CD4-positive, alpha-beta T cell treated with Interleukin-2 at 100 ng/mL for 4 hours (primary cell): ENCODE measurements around the gene STX7.

ENCODE experiments used
- DNase-seq: peaks from one replicate; pipeline ENCODE4 v3.0.0-alpha.2; 2020; ENCODE audit warnings: low spot score

Gene STX7

GRCh38 chr6:132506869-132507808 is 5.8 kb downstream of the STX7 start:
- no peak for DNase-seq

DNA sequence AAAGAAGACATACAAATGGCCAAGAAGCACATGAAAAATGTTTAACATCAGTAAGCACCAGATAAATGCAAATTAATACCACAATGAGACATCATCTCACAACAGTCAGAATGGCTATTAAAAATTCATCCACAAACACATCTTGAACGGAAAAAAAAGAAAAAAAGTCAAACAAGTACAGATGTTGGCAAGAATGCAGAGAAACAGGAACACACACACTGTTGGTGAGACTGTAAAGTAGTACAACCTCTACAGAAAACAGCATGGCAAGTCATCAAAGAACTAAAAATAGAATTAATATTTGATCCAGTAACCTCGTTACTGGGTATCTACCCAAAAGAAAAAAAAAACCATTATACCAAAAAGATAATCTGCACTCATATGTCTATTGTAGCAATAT is 6.5 kb downstream of the STX7 start:
- no peak for DNase-seq

GRCh38 chr6:132505158-132505557 is 7.8 kb downstream of the STX7 start:
- no peak for DNase-seq

GRCh38 chr6:132504757-132505156 is 8.2 kb downstream of the STX7 start:
- no peak for DNase-seq

DNA sequence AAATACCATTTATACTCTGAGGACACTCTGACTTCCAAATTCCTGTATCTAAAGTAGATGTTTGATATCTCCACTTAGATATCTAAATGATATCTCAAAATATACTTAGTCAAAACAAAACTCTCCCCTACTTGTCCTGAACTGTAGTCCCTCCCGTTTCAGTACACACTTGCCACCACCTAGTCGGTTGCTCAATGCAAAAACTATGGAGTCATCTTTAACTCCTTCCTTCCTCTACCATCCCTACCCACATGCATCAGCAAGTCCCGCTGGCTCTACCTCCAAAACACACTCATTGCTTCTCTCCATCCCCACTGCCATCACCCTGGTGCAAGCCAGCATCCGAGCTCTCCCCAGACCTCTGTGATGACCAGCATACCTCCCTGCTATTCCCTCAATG is 13.2 kb downstream of the STX7 start:
- DNase-seq: no peak

DNA sequence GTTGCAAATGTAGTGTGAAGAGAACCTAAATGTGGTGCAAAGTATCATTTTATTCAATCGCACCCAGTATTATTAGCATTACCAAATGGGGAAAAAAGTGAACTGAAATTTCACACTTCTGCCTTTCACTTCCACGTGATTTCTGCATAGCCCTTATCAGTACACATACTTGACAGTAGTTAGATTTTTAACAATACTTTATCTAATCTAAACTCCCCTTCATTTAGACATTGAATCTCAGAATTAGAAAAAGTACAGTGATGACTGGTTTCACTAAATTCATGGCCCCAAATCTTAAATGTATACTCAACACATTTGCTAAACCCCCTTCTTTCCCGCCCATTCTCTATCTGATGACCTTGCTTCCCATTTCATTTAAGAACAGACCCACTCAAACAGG is 14.3 kb downstream of the STX7 start:
- DNase-seq: no peak

DNA sequence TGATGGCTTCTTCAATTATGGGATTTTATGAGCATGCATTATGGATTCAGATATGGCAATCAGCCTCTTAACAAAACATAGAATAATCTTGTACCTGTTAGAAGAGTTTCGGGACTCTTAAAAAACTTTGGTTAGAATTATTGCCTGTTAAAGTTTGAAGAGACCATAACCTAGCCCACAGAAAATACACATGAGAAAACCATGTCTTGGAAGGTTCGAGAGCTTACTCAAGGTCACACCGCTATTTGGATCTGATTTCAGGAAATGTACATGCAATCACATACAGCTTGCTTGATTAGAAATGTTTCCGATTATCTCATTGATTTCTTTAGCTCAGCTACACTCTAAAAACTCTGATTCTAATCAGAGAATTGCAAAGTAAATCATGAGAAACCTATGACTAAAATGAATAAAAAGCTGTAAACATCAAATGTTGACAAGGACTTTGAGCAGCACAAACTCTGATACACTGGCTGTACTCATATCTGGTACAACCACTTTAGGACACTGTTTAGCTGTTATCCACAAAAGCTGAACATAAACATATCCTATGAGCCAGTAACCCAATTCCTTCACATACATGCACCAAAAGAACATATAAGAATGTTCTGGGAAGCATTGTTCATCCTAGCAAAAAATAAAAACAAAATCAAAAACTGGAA is 16.3 kb downstream of the STX7 start:
- DNase-seq: no peak

DNA sequence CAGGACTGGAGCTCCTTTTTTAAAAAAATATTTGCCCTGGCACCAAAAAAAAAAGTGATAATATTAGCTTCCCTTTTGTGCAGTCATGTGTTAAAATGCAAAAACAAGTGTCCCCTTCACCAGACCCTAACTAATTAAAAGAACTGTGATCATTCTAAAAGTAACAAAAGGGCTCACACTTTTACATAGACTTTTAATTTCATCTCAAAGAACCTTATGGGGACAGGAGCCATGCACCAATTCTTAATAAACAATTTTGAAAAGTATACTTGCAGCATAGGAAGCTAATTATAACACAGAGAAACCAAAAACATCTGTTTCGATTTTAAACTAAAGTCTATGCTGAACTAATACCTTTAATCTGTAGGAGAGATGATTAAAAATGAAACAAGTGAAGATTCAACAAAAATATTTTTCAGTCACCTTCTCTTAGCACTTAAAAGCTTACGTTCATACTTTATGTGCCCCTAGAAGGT is 17.3 kb downstream of the STX7 start:
- no peak for DNase-seq

DNA sequence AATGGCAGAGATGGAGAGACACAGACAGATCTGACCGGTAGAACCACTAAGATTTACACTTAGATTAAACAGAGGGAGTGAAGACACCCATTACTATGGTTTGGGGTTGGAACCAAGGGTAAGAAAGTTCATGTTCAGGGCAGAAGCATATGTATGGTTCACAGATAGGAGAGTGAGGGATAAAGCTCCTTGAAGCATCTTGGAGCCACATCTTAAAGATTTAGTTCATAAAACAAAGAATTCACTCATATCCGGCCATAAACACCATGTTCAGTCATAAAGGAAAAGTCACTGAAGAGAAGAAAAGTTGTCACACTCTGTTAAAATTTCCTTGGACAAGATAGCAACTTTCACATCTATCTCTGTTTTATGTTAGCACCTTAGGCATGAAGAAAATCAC is 18.0 kb downstream of the STX7 start:
- DNase-seq: no peak

- no peak for DNase-seq
These were observed 21.0 kb downstream of the STX7 start for GRCh38 chr6:132491881-132492280.

- DNase-seq: no peak
These were observed 21.6 kb downstream of the STX7 start for GRCh38 chr6:132491303-132491702.

GRCh38 chr6:132490478-132491204 is 22.3 kb downstream of the STX7 start:
- no peak for DNase-seq

- no peak for DNase-seq
These were observed 22.9 kb downstream of the STX7 start for GRCh38 chr6:132490024-132490423.

DNA sequence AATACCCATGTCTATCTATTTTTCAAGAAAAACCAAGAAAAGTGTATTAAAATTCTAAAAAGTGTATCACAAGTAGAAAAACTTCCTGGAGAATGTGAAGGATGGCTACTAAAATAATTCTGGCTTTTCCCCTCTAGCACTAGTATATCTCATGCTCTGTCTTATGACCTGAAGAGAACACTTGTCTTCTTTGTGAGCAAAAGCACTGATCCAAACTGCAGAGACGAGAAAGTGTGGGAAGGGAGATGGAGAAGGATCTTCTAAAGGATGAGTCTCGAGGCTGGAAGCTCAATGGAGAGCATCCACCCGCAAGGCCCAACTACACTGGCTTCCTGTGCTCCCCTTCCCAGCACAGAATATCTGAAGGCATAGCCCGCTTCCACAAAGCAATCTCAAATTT is 23.5 kb downstream of the STX7 start:
- no peak for DNase-seq

GRCh38 chr6:132487762-132488161 is 25.2 kb downstream of the STX7 start:
- no peak for DNase-seq

DNA sequence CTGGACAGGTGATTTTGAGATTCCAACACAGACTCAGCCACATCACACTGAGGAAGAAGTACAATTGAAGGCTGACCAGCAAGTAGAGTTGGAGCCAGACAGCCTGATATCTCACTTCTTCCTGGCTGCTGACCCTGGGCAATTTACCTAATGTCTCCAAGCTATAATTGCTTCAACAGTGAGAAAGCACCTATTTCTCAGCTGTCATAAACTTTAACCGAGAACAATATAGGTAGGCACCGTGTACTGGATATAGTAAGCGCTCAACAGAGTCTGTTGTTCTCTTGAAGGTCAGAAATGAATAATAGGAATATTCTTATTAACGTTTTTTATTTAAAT is 28.3 kb downstream of the STX7 start:
- no peak for DNase-seq

DNA sequence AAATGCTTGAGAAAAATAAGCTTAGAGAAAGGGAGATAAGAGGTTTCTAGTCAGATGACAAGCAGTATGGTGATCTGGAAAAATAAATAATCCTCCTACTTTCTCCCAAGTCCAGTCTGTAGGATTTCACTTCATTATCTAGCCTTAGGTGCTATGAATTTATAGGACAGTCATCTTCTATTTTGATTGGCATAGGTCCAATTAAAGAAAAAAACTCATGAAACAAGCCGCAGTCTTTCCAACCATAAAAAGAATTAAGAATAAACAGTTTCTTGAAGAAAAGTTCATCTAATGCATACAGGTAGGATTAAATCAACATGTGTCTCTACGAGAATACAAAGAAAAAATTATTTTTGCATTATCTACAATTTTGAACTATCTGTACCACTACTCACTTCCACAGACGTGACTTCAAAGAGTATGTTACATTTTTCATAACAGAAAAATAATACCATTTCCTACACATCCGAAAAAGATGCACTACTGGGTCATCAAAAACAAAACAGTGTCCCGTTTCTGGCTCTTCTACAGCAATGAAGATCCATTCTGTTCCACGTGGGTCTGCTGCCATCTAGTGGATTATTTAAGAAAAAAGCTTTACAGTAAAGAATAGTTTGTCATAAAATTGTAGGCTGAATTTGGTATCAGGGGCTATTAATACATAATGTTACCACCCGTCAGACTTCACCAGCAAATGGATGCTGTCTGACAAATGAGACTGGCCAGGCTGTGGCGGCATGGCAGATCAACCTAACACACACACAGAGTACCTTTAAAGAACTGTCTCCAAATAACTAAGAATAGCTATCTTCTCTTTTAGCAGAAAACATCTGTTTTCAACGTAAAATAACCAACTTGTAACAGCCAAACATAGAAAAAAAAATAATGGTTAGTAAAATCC is 28.9 kb downstream of the STX7 start:
- peak; percentile 72 for DNase-seq

DNA sequence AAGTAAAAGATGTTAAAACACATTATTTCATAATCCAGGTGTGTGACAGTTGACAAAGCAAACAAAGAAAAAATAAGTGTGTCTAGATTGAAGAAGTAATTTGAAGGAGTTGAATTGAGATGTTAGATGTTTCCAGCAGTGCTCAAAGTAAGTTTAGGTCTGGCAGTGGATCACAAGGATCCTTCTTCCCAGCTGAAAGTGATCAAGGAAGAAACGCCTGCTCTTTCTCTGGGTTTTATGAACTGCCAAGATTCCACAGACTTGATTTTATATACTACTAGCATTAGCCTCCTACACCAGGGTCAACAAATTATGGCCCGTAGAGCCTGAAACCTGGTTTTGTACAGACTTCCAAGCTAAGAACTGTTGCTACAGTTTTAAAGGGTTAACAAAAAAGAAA is 30.3 kb downstream of the STX7 start:
- DNase-seq: no peak

GRCh38 chr6:132481189-132481588 is 31.7 kb downstream of the STX7 start:
- no peak for DNase-seq

DNA sequence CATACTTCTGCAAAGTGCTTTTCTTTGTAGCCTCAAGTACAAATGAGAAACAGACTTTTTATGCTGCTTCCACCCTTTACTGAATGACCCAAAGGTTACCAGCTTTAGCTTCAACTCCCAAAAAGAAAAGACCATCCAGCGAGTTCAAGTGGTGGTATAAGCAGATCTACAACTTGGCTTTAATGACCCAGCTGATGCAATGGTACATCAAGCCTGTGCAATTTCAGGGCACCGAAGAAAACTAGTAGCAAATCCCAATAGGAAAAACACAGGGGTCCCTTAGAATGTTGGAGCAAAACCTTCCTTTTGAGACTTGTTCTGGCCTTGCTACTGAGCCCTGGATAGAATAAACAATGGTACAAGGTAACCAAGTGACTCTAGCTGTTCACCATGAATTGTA is 33.8 kb downstream of the STX7 start:
- no peak for DNase-seq

DNA sequence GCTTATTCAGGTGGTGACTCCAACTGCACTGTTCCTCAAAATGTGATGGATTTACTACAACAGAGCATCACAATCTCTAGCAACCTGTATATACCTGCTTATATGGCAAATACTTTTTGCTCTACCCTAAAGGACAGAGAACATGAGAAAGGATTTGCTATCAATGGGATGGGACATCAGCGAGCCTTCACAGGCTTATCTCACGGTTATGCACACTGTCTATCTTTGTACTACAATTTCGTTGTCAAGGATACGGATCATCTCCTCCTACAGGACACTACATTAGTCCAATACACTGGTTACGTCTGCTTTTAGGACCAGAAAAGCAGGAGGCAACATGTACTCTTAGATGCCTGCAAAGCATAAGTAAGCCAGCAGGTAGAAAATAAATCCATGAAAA is 34.2 kb downstream of the STX7 start:
- no peak for DNase-seq

- no peak for DNase-seq
These were observed 34.6 kb downstream of the STX7 start for GRCh38 chr6:132478266-132478665.
